ENCODE measurements around the gene DHRS7B.
"Not testable (repeated sequence)": the region's sequence is repeated elsewhere in the genome, so short reads cannot be mapped to it uniquely, and the experiment has no call there.

The DHRS7B gene

DNA sequence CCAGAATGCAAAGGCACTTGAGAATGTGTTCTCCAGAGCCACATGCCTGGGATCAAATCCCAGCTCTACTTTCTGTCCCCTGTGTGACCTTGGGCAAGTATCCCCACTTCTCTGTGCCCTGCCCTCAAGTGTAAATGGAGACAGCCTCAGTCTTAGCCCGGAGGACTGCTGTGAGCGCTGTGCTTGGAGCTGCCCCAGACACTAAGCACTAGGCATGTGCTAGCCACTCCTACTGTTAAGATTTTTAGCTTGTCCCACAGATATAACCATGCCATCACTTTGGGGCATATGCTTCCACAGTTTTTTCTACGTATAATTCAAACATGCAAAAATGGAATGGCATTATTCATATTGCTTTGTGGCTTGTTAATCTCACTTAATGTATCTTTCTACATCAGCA is 57.8 kb downstream of the DHRS7B start:
- no peak for DNase-seq (ENCODE audit: low spot score)
- TF ChIP-seq, protein P1, sequence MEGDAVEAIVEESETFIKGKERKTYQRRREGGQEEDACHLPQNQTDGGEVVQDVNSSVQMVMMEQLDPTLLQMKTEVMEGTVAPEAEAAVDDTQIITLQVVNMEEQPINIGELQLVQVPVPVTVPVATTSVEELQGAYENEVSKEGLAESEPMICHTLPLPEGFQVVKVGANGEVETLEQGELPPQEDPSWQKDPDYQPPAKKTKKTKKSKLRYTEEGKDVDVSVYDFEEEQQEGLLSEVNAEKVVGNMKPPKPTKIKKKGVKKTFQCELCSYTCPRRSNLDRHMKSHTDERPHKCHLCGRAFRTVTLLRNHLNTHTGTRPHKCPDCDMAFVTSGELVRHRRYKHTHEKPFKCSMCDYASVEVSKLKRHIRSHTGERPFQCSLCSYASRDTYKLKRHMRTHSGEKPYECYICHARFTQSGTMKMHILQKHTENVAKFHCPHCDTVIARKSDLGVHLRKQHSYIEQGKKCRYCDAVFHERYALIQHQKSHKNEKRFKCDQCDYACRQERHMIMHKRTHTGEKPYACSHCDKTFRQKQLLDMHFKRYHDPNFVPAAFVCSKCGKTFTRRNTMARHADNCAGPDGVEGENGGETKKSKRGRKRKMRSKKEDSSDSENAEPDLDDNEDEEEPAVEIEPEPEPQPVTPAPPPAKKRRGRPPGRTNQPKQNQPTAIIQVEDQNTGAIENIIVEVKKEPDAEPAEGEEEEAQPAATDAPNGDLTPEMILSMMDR (IDR thresholded peaks at IDR 0.05; ENCODE audit: extremely low read depth, missing control alignments), result no peak

DNA sequence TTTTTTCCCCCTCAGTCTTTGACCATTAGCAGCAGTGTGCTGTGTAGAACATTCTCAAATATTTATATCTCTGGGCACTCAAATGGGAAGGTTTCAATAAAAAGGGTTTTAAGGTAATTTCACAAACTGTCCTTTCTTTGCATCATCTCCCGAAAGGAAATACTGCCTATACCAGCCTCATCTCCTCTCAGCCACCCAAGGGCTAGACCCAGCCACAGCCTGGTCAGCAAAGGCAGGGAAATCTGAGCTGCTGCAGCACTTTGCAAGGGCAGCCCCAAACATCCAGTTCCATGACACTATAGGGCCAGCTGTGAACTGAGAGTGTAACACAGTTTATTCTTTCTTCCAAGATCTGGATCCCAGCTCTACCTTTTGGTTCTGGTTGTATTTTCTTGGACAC is 58.3 kb downstream of the DHRS7B start:
- TF ChIP-seq, protein P1 (IDR thresholded peaks at IDR 0.05; ENCODE audit: extremely low read depth, missing control alignments), result no peak

DNA sequence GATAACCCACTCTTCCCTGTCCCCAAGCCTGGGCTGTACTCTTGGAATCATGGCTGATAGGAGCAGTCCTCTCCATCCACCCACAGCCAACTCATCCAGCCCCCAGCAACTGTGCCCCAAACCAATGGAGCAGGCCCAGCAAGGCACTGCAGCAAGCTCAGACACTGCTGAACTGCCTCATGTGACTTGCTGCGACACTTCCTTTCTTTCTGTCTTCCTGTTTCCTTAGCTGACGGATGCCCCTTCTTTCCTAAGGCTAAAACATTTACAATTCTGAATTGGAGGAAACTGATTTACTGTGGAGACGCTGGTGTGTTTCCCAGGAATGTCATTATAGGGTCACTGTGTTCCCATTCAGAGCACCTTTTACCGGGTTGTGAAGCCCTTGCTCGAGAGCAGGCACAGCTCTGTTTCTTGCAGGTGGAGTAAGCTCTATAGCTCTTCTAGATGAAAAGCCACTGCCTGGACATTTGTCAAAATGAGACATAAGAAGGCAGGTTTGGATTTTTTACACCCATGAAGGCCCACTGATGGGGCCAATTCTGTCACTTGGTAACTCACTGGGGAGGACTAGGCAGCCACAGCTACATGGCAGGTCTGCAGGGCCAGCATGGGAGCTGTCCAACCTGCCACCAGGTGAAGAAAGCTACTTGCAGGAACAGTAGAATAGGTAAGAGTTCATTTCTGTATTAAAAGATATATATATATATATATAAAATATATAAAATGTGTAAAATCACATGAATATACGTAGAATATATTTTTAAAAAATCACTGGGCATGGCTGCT is 59.8 kb downstream of the DHRS7B start:
- TF ChIP-seq, protein P1 (IDR thresholded peaks at IDR 0.05; ENCODE audit: extremely low read depth, missing control alignments), result no peak
- no peak for DNase-seq (ENCODE audit: low spot score)

More for the DNA sequence above, 58.3 kb downstream of the DHRS7B start:
- DNase-seq (ENCODE audit: low spot score), result no peak

DNA sequence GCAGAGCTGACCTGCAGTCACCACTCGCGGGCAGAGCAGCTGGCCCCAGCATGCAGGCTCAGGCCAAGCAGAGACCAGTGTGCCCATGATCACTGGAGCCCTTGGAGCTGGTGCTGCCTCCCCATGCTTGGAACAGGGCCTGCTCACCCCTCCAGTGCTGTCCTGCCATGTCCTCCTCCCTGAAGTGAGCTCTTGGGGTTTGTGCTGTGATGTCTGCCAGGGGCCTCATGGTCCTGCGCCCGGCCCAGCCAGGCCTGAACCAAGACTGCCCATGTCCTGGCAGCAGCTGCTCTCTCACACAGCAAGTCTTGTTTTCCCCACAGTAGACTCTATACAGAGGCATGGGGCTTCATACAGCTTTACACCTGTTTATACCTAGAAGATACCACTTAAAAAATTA is 62.6 kb downstream of the DHRS7B start:
- no peak for DNase-seq (ENCODE audit: low spot score)
- TF ChIP-seq, protein P1 (IDR thresholded peaks at IDR 0.05; ENCODE audit: extremely low read depth, missing control alignments), result no peak

DNA sequence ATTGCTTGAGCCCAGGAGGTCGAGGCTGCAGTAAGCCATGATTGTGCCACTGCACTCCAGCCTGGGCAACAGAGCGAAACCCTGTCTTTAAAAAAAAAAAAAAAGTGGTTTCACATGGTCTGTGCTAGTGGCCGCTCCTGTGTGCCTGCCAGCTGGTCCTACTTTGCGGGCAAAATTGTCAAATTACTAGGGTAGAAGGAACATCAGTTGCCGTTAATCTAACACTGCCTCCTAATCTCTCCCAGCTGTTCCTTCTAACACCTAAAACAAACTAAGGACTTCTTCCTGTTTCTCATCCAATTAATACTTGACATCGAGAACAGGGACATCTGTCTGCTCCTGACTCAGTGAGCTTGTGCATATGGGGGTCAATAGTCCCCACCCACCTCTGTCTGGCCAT is 63.3 kb downstream of the DHRS7B start:
- no peak for DNase-seq (ENCODE audit: low spot score)
- TF ChIP-seq, protein P1 (IDR thresholded peaks at IDR 0.05; ENCODE audit: extremely low read depth, missing control alignments), result no peak

DNA sequence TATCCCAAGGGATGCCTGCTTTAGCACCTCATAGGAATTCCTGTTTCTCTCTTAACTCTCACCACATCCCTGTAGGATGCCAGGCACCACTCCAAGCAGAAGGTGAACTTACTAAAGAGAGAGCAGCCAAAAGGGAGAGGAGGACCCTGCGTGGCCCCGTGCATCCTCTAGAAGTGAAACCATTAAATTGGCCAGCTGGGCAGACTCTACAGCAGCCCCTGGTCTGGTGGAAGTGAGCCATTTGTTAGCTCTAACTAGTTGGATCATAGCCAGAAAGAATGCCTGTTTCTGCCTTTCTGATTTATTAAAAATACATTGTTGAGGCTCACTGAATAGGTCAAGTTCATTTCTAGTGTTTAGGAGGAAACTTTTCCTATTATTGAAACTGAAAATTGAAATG is 64.9 kb downstream of the DHRS7B start:
- DNase-seq (ENCODE audit: low spot score), result no peak
- TF ChIP-seq, protein P1 (IDR thresholded peaks at IDR 0.05; ENCODE audit: extremely low read depth, missing control alignments), result no peak

DNA sequence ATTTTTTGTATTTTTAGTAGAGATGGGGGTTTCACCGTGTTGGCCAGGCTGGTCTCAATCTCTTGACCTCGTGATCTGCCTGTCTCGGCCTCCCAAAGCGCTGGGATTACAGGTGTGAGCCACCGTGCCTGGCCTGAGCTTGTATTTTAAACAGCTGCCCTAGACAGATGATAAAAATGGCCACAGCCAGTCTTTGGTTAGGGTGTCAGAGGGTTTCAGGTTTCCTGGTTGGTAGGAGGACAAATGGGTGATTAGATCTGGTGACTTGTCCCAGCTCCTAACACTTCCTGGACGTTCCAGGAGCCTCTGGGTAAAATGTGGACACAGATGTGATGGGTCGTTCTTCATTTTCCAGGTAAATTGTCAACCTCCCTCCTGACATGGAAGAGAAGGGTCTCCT is 65.7 kb downstream of the DHRS7B start:
- DNase-seq (ENCODE audit: low spot score), result not testable (repeated sequence)

DNA sequence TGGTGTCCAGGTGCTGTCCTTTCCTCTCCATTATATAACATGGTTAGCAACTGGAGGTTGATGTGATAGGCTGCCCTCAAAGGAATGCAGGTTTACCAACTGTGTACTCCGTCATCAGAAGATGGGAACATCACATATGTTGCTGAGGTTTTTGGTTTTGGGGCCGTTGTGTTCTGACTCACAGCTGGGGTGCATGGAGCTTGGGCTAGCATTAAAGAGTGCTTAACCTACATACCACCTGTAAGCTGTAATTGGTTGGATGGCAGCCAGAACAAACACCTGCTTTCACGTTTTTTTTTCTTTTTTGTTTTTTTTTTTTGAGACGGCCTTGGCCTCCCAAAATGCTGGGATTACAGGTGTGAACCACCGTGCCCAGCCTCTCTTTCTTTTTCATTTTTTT is 66.3 kb downstream of the DHRS7B start:
- TF ChIP-seq, protein P1 (IDR thresholded peaks at IDR 0.05; ENCODE audit: extremely low read depth, missing control alignments), result no peak
- no peak for DNase-seq (ENCODE audit: low spot score)

Measured in GM20000 (cell line).